HG02981 (cell line): ENCODE data around the gene EID3.

ENCODE experiments used
- ATAC-seq: cut with Tn5 transposase; IDR thresholded peaks from one replicate; pipeline ENCODE4 v1.9.1; 2021; ENCODE audit warnings: mild to moderate bottlenecking, moderate library complexity; ENCODE audit not compliant: unreplicated experiment

EID3 gene

GRCh38 chr12:104353012-104353981, 49.8 kb downstream of the EID3 start:
- no peak for ATAC-seq

- ATAC-seq: no peak
Measured at GRCh38 chr12:104354167-104354867, 50.8 kb downstream of the EID3 start.
